Transverse colon (tissue), 4 donors: ENCODE results near the gene CDK11A. TPM values are rescaled to one million over a fixed set of nuclear protein-coding genes. Genes with fewer than 3 reads are reported as not detected.
"Not testable (repeated sequence)": the region's sequence is repeated elsewhere in the genome, so short reads cannot be mapped to it uniquely, and the experiment has no call there.

ENCODE experiments used
- DNase-seq: peaks from one replicate; pipeline ENCODE4 v3.0.0-alpha.2; 2019
- H3K27ac ChIP-seq, 4 donors: fragments of 200-600 bp; sonication (generic); 2 replicates each; pipeline ENCODE4 v1.5.1; 2016 to 2018; ENCODE audit warnings: inconsistent platforms in 4 of 4
- H3K27me3 ChIP-seq: fragments of 200-600 bp; sonication (generic); 2 replicates; pipeline ENCODE4 v1.5.1; 2017; ENCODE audit warnings: inconsistent platforms
- H3K36me3 ChIP-seq, 4 donors: fragments of 200-600 bp; sonication (generic); 2 replicates each; pipeline ENCODE4 v1.5.1; 2017 to 2019; ENCODE audit warnings: inconsistent platforms in 4 of 4
- H3K4me1 ChIP-seq, 4 donors: fragments of 200-600 bp; sonication (generic); 2 replicates each; pipeline ENCODE4 v1.5.1; 2017 to 2020; ENCODE audit warnings: inconsistent platforms in 4 of 4
- H3K4me3 ChIP-seq, 4 donors: fragments of 200-600 bp; sonication (generic); 1 replicate in 1 of 4; 2 replicates in 3 of 4; pipeline versions ENCODE4 v1.5.1 to v1.6.1; 2017 to 2019; ENCODE audit warnings: inconsistent platforms in 4 of 4
- H3K9me3 ChIP-seq, 2 donors: fragments of 200-600 bp; sonication (generic); 2 replicates each; pipeline ENCODE4 v1.5.1; 2017 to 2019; ENCODE audit warnings: inconsistent platforms in 2 of 2
- CTCF ChIP-seq, 5 experiments: fragments of 200-600 bp in 3 of 5; fragments of 450-650 bp in 2 of 5; sonication (generic) in 3 of 5; IDR thresholded peaks; 1 replicate in 2 of 5; 2 replicates in 3 of 5; pipeline ENCODE4 v1.5.1; 2016 to 2017; ENCODE audit warnings: antibody characterized with exemption in 5 of 5, inconsistent platforms in 3 of 5, mild to moderate bottlenecking in 2 of 5, moderate library complexity in 1 of 5
- EP300 ChIP-seq: sonication (generic); formaldehyde crosslinking; IDR thresholded peaks from one replicate; pipeline ENCODE4 v1.6.1; 2017; ENCODE audit warnings: antibody characterized with exemption, low read depth
- POLR2A ChIP-seq: fragments of 450-650 bp; IDR thresholded peaks from one replicate; pipeline ENCODE4 v1.6.1; 2016; ENCODE audit warnings: antibody characterized with exemption, mild to moderate bottlenecking, moderate library complexity
- POLR2AphosphoS5 ChIP-seq, 3 donors: sonication (generic); formaldehyde crosslinking; IDR thresholded peaks; one replicate each; pipeline ENCODE4 v1.6.1; 2016; ENCODE audit warnings: antibody characterized with exemption in 3 of 3
- WGBS, 2 donors: methylation state at CpG; one replicate each; pipeline ENCODE4 v1.1.5; 2018; ENCODE audit warnings: low coverage in 1 of 2; 5-methylcytosine and 5-hydroxymethylcytosine counted together
- in situ Hi-C, 4 donors: fragments of 200-750 bp; cut with MboI; loops; one replicate each; pipeline versions ENCODE4 v1.15.0 to v1.15.1; 2017; ENCODE audit warnings: low sequenced_read_pairs in 3 of 4, low pct_ligation_motif_present in 1 of 4, low pct_unique_long_range_greater_than_20kb in 1 of 4
- intact Hi-C: fragments of 100-400 bp; cut with DNase I; formaldehyde crosslinking; loops from one replicate; pipeline ENCODE4 v1.15.1; 2023; ENCODE audit warnings: low total_unique reads
- total RNA-seq, 4 donors: library from RNA; depleted of rRNA; stranded (reverse); fragments of >200 nt; gene quantifications; one replicate each; pipeline ENCODE4 v1.1.0, GENCODE V29; 2016

CDK11A gene
- total RNA-seq, 4 donors from 2014 or later: 52.9 to 250 (median 161) TPM

- Histone ChIP-seq H3K4me1 (peaks cover 5 to 11% (median 10%) of the 10 kb centered on the region in 4 donors), H3K27ac (no peak overlapping the region), H3K4me3 (no peak overlapping the region), H3K9me3 (no peaks in the 10 kb centered on the region), H3K36me3 (peaks cover 0 to 32% (median 16%) of the 10 kb centered on the region in 4 donors), H3K27me3 (no peaks in the 10 kb centered on the region)
- 95% methylated on average over 10 of the region's 16 CpGs; no CpG with 5 or more reads in 1 of the 2 donors for WGBS, 2 donors
- intact Hi-C loops (no loop called here), in situ Hi-C loops (loop anchor here in 1 of 4 donors (25.0 kb wide), 1 partner anchor 134 kb away; the partner anchor contains the start of gene GNB1)
- TF ChIP-seq POLR2AphosphoS5 (IDR thresholded peaks at IDR 0.05): no peak
- DNase-seq: no peak
Observed at GRCh38 chr1:1753607-1754005, 29.4 kb upstream of the CDK11A start.

DNA sequence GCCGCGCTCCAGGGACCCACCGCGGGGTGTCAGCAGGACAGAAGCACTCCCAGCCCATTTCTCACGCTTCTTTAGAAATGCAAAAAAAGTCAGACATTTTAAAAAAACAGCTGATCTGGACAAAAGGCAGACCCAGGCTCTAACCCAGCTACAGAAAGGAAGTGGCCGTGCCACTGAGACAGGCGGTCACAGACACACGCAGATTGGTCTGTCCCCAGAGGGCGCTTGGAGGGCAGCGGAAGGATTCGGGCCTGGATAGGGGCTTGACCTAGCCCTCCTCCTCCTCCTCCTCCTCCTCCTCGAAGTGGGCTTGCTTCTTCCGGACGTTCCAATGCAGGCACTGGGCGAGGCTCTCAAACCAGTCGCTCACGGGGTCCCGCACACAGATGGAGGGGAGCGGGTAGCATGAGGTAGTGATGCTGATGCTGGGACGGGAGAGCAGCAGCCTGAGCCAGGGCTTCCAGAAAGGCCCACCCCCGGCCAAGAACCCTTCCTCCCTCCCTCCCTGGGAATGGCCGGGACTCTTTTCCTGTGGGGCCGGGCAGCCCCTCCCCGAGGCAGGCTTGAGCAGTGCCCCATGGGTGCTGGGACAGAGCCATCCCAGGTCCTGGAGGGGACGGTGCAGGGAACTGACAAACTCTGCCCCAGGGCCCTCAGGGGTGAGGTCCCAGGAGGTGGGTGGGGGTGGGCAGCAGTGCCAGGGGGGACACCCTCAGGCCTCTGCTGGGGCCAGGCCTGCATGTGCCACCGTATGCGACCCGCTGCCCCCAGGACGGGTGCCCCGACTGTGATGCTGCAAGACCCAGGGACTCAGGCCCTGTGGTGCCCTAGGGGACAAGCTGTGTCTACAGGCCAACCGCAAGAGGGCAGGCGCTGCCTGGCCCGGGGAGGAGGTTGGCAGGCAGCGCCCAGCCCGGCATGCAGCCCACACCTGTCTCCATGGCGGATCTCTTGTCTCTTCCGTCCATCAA, 28.8 kb upstream of the CDK11A start:
- no peak overlapping the region for H3K27ac ChIP-seq
- intact Hi-C loops (no loop called here), in situ Hi-C loops (loop anchor here in 1 of 4 donors (25.0 kb wide), 1 partner anchor 134 kb away; the partner anchor contains the start of gene GNB1)
- WGBS, 2 donors: 90 to 94% methylated on average over 5 to 36 of the region's 37 CpGs
- DNase-seq: no peak
- peaks cover 2 to 4% (median 3%) of the 10 kb centered on the region in 4 donors for H3K4me1 ChIP-seq
- H3K4me3 ChIP-seq: no peak overlapping the region
- no peaks in the 10 kb centered on the region for H3K9me3 ChIP-seq
- H3K27me3 ChIP-seq: no peaks in the 10 kb centered on the region
- peaks cover 0 to 32% (median 16%) of the 10 kb centered on the region in 4 donors for H3K36me3 ChIP-seq
- no peak for TF ChIP-seq POLR2A
- TF ChIP-seq CTCF (IDR thresholded peaks at IDR 0.05): no peak
- TF ChIP-seq EP300: no peak
- no peak for TF ChIP-seq POLR2AphosphoS5 (IDR thresholded peaks at IDR 0.05)

- Histone ChIP-seq H3K9me3 (no peaks in the 10 kb centered on the region), H3K36me3 (peaks cover 0 to 32% (median 16%) of the 10 kb centered on the region in 4 donors), H3K4me3 (no peak overlapping the region), H3K4me1 (no peaks in the 10 kb centered on the region), H3K27ac (no peak overlapping the region), H3K27me3 (no peaks in the 10 kb centered on the region)
- intact Hi-C loops (no loop called here), in situ Hi-C loops (loop anchor here in 1 of 4 donors (25.0 kb wide), 1 partner anchor 135 kb away; the partner anchor contains the start of gene GNB1)
- WGBS, 2 donors: 85 to 86% methylated on average over 2 to 11 of the region's 11 CpGs
- TF ChIP-seq CTCF (IDR thresholded peaks at IDR 0.05): no peak
- TF ChIP-seq POLR2AphosphoS5 (IDR thresholded peaks at IDR 0.05): no peak
- no peak for DNase-seq
Observed at GRCh38 chr1:1752190-1752589, 28.0 kb upstream of the CDK11A start.

GRCh38 chr1:1749941-1750340, 25.8 kb upstream of the CDK11A start:
- intact Hi-C loops, H3K9me3 ChIP-seq, DNase-seq, H3K4me3 ChIP-seq, H3K4me1 ChIP-seq, H3K27ac ChIP-seq, H3K27me3 ChIP-seq: not testable (repeated sequence)
- in situ Hi-C loops: loop anchor here in 1 of 4 donors (25.0 kb wide), 1 partner anchor 137 kb away; the partner anchor contains the start of gene GNB1
- peaks cover 0 to 20% (median 12%) of the 10 kb centered on the region in 4 donors for H3K36me3 ChIP-seq
- 80% methylated on average over 2 of the region's 9 CpGs; no CpG with 5 or more reads in 1 of the 2 donors for WGBS, 2 donors

DNA sequence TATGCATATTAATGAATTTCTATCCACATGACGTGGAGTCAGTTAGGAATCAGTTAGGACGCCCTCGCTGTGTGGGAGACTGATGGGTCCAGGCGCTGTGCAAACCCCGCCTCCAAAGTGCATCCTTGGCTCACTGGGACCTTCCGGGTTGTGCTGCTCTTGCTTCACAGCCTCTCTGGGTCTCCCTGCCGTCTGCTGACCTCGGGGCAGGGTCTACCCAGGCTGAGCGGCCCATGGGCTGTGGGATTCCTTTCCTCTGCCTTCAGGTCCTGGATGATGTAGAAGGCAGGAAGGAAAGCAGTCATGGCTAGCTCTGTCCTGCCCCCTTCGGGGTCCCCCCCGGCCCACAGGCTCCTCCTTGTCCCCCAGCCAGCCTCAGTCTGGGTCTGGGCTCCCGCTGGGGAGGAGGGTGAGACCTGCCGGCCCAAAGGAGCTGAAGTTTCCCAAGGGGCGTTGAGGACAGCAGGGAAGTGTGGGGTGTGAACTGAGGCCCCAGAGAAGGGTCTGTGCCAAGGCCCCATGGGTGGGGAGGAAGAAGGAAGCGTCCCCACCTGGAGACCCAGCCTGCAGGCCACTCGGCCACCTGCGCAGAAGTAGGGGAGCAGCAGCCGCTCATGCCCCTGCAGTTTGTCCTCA, 24.6 kb upstream of the CDK11A start:
- intact Hi-C loops (no loop called here), in situ Hi-C loops (no loop called here)
- H3K4me3 ChIP-seq: no peak overlapping the region
- 85% methylated on average over 18 of the region's 18 CpGs; no CpG with 5 or more reads in 1 of the 2 donors for WGBS, 2 donors
- no peaks in the 10 kb centered on the region for H3K27me3 ChIP-seq
- DNase-seq: no peak
- no peaks in the 10 kb centered on the region for H3K4me1 ChIP-seq
- no peak overlapping the region for H3K27ac ChIP-seq
- H3K9me3 ChIP-seq: no peaks in the 10 kb centered on the region
- H3K36me3 ChIP-seq: peaks cover 0 to 8% (median 5%) of the 10 kb centered on the region in 4 donors
- TF ChIP-seq POLR2AphosphoS5 (IDR thresholded peaks at IDR 0.05): no peak
- TF ChIP-seq POLR2A: no peak
- TF ChIP-seq EP300: no peak
- TF ChIP-seq CTCF (IDR thresholded peaks at IDR 0.05): no peak

GRCh38 chr1:1746566-1746909, 22.4 kb upstream of the CDK11A start:
- peak overlapping the region in 2 of 4 donors; percentile 49 to 53 for H3K4me3 ChIP-seq
- H3K4me1 ChIP-seq, intact Hi-C loops, DNase-seq, in situ Hi-C loops, H3K27me3 ChIP-seq, H3K9me3 ChIP-seq, H3K36me3 ChIP-seq: not testable (repeated sequence)
- H3K27ac ChIP-seq: peak overlapping the region; percentile 68 to 95 (median 89)
- WGBS, 2 donors: no CpG with 5 or more reads among the region's 35 CpGs
